ENCODE measurements around the gene MAGEA9B.
"Not testable (repeated sequence)": the region's sequence is repeated elsewhere in the genome, so short reads cannot be mapped to it uniquely, and the experiment has no call there.

MAGEA9B gene

GRCh38 chrX:149585631-149586030 lies 1.6 kb downstream of the MAGEA9B start:
- H3K4me3 ChIP-seq (ENCODE audit: control insufficient read depth, low read depth, low read length); DNase-seq (ENCODE audit: low read depth): not testable (repeated sequence)

- DNase-seq (ENCODE audit: low read depth): not testable (repeated sequence)
Measured at GRCh38 chrX:149573456-149573855, 13.8 kb downstream of the MAGEA9B start.

GRCh38 chrX:149572743-149573142 lies 14.5 kb downstream of the MAGEA9B start:
- TF ChIP-seq, protein P1, sequence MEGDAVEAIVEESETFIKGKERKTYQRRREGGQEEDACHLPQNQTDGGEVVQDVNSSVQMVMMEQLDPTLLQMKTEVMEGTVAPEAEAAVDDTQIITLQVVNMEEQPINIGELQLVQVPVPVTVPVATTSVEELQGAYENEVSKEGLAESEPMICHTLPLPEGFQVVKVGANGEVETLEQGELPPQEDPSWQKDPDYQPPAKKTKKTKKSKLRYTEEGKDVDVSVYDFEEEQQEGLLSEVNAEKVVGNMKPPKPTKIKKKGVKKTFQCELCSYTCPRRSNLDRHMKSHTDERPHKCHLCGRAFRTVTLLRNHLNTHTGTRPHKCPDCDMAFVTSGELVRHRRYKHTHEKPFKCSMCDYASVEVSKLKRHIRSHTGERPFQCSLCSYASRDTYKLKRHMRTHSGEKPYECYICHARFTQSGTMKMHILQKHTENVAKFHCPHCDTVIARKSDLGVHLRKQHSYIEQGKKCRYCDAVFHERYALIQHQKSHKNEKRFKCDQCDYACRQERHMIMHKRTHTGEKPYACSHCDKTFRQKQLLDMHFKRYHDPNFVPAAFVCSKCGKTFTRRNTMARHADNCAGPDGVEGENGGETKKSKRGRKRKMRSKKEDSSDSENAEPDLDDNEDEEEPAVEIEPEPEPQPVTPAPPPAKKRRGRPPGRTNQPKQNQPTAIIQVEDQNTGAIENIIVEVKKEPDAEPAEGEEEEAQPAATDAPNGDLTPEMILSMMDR (conservative IDR thresholded peaks at IDR 0.05; ENCODE audit: control insufficient read depth, insufficient read depth, low read depth, low read length): no peak
- H3K4me3 ChIP-seq (ENCODE audit: control insufficient read depth, low read depth, low read length): no peak overlapping the region
- DNase-seq (ENCODE audit: low read depth): peak; percentile 15

More at GRCh38 chrX:149573456-149573855, 13.8 kb downstream of the MAGEA9B start:
- H3K4me3 ChIP-seq (ENCODE audit: control insufficient read depth, low read depth, low read length): not testable (repeated sequence)

- no peak overlapping the region for H3K4me3 ChIP-seq (ENCODE audit: control insufficient read depth, low read depth, low read length)
- TF ChIP-seq, protein P1 (conservative IDR thresholded peaks at IDR 0.05; ENCODE audit: control insufficient read depth, insufficient read depth, low read depth, low read length): no peak
- no peak for DNase-seq (ENCODE audit: low read depth)
Measured at GRCh38 chrX:149571770-149572169, 15.5 kb downstream of the MAGEA9B start.

DNA sequence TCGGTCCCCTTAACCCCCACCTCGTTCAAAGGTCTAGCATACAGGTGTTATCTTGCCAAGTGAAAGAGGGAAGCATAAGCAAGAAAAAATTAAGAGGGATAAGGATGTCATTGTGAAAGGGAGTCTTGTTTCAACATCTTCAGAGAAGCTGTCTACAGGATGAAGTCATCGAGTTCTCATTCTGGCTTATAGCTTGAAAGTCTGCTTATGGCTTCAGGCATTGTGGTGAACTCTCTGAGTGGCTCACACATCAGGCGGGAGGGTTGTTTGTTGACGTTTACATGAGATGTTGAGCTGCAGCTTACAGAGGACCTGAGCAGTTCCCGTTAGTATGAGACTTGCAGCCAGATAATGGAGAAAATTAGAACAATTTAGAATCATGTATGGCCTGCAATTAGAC lies 16.6 kb downstream of the MAGEA9B start:
- DNase-seq (ENCODE audit: low read depth): peak; percentile 41
- H3K4me3 ChIP-seq (ENCODE audit: control insufficient read depth, low read depth, low read length): no peak overlapping the region
- TF ChIP-seq, protein P1 (conservative IDR thresholded peaks at IDR 0.05; ENCODE audit: control insufficient read depth, insufficient read depth, low read depth, low read length): no peak

DNA sequence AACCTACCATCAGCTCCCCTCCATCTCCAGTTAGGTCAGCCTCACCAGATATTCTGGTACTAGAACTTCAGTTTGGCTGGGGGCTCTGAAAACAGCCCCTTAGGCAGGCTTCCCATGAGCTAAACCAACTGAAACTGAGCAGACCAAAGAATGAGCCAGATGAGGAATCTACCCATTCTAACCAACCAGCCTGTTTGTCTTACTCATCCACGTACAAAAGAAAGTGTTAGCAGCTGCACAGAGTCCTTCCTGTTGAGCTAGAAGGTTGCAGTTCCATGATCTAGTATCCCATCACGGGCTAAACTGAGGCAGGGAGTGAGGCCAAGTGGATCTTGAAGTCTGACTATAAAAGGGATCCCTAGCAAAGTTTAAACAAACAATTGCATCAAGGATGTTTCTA lies 17.5 kb downstream of the MAGEA9B start:
- TF ChIP-seq, protein P1 (conservative IDR thresholded peaks at IDR 0.05; ENCODE audit: control insufficient read depth, insufficient read depth, low read depth, low read length): no peak
- DNase-seq (ENCODE audit: low read depth): no peak
- no peak overlapping the region for H3K4me3 ChIP-seq (ENCODE audit: control insufficient read depth, low read depth, low read length)

DNA sequence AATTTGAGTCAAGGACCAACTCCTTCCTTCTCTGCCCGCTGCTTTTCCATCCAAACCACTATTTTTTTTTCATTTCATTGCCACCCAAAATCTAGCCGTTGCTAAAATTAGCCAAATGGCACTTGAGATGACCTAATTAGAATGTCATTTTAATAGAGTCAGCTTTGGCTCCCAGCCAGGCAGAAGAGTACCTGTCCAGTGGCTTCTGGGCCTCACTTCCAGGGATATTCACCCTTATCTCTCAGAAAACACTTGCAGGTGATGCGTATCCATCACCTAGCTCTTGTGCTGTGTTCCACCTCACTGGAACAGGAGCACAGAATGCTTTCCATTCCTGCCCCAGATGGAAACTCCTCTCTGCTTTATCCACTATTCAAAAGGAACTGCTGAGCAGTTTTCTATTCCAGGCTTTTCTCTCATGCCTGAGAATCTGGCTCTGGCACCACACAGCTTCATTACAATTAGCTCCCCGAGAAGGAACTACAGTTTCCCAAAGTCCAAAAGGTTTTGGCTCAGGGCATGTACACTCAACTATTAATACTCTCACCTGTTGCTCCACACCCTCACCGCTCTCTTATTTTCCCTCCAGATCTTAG lies 18.5 kb downstream of the MAGEA9B start:
- TF ChIP-seq, protein P1 (conservative IDR thresholded peaks at IDR 0.05; ENCODE audit: control insufficient read depth, insufficient read depth, low read depth, low read length): no peak
- no peak for DNase-seq (ENCODE audit: low read depth)
- H3K4me3 ChIP-seq (ENCODE audit: control insufficient read depth, low read depth, low read length): no peak overlapping the region
